Activated CD4-positive, alpha-beta T cell treated with anti-CD3 and anti-CD28 coated beads, Interleukin-2, amount 50 U/mL, for 24 hours (primary cell): ENCODE results near the gene EN2.

Experiments used
- DNase-seq, 2 donors: peaks; one replicate each; pipeline ENCODE4 v3.0.0-alpha.2; 2020; ENCODE audit warnings: low read depth in 1 of 2, low spot score in 1 of 2

Gene EN2

DNA sequence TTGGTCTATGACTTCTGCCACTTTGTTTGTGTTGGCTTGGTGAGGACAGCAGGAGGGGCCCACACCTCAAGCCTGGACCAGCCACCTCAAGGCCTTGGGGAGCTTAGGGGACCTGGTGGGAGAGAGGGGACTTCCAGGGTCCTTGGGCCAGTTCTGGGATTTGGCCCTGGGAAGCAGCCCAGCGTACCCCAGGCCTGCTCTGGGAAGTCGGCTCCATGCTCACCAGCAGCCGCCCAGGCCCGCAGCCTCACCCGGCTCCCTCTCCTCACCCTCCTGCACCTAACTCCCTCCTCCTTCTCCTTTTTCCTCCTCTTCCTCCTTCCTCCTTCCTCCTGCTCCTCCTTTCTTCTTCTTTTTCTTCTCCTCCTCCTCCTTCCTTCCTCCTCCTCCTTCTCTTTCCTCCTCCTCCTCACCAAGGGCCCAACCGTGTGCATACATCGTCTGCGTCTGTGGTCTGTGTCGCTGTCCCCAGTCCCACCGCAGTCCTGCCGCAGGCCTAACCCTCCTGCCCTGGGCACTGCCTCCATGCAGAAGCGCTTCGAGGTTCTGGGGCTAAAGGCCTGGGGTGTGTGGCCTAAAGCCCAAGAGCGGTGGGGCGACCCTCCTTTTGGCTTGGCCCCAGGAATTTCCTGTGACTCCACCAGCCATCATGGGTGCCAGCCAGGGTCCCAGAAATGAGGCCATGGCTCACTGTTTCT lies 5.3 kb downstream of the EN2 start:
- no peak for DNase-seq

GRCh38 chr7:155464183-155464582 lies 6.3 kb downstream of the EN2 start:
- DNase-seq = no peak

DNA sequence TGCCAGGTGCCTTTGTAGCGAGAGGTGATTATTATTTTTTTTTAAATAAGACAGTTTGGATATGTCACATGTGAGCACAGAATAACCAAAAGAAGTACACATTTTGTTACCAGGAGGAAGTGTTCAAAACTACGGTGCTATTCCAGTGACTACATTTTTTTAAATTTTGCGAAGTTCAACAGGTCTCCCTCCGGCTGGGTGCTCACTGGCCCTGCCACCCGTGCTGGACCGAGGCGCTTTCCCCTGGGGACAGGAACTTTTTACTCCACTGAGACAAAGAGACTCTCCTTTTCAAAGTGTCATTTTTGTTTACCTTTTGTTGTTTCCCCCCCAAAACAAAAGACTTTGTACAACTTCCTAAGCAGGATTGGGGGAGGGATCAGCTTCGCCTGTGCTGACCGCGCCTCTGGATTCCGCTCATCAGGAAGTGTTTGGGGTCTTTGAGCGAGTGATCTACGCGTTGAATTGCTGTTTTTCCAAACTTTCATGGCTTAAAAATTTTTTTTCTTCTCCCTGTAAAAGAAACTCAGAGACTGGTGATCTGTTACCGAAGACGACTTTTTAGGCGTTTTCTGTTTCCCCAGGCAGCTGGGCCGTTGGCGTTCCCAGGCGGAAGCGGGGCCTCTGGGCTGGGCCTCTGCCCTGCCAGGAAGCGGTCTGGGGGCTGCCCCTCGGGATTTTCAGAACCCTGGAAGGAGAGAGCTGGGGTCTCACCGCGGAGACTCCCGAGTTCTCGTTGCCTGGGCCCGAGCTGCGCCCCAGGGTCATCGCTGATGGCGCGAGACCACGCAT lies 7.2 kb downstream of the EN2 start:
- DNase-seq = no peak

DNA sequence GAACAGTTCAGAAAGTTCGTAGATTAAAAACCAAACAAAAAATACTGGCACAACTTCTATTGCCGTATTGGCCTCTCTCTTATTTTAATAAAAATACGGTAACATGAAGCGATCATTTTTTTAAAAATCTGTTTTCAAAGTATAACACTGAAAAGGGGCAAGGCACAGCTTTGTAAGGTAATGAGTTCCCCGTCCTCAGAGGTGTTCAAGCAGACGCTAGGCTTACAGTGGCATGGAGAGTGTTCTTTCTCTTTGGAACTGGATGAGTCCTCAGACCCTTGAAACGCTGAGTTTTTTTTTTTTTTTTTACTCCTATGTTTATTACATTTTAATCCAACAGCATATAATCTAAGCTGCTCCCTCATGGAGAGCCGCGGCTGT lies 7.8 kb downstream of the EN2 start:
- no peak for DNase-seq

DNA sequence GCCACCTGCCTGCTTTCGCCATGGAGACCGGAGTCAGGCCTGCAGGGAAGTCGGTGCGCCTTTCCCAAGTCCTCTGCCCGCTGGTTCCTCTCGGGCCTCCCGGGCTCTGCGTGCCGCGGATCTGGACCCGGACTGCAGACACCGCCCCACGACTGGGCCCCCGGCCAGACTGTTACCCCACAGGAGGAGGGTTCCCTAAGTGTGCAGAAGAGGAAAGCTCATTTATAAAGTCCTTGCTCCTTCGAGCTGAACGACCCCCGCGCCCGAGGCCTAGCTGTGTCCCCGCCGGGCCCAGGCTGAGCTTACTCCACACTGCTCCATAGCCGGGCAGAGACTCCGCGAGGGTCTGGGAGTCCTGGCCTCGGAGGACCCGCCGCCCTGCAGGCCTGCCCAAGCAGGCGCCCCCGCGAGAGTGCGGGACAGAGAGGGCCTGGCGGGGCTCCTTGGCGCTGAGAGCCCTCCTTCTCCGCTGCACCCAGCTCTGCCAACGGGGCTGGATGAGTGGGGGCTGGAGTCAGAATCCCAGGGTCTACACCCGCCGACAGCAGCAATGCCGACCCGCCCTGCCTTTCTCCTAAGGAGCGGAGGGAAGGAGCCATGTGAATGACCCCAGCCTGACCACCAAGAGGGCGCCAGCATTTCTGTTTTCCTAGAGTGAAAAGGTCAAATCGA lies 8.3 kb downstream of the EN2 start:
- no peak for DNase-seq

DNA sequence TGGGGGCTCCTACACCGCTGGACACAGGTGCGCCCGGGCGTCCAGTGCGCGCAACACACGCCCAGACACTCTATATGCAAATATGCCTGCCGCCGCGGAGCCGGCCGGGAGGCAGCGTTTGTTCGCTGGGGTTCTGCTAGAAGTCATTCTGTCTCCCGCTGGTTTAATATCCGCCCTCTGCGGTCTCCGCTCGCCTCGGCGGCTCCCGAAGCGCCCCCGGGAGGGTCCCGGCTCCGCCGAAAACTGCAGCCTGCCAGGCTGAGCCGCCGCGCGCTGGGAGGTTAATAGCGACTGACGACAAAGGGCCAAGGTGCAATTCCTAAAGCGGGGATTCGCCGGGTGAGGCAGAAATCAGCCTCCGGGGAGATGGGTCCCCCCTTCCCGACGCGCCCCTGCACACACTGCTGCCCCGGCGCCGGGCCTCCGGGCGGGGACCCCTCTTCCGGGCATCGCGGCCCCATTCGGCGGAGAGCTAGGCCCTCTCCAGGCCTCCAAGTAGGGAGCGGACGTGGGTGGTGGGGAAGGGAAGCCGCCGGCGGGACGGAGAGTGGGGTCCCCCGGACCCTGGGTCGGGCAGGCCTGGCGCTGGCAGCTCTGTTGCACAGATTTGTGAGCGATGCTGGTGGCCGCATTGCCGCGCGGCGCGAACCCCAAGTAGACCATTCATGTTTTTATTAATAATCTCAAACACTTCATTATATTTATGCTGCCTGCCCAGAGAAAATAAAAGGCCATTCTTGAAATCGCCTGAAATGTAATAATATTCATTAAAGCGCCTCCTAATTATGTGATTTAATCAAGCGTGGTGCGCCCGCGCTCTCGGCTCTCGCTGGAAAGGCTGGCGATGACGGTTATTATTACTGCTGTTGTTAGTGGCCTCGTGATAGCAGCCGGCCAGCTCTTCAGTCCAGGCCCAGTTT lies 9.1 kb downstream of the EN2 start:
- DNase-seq = no peak

DNA sequence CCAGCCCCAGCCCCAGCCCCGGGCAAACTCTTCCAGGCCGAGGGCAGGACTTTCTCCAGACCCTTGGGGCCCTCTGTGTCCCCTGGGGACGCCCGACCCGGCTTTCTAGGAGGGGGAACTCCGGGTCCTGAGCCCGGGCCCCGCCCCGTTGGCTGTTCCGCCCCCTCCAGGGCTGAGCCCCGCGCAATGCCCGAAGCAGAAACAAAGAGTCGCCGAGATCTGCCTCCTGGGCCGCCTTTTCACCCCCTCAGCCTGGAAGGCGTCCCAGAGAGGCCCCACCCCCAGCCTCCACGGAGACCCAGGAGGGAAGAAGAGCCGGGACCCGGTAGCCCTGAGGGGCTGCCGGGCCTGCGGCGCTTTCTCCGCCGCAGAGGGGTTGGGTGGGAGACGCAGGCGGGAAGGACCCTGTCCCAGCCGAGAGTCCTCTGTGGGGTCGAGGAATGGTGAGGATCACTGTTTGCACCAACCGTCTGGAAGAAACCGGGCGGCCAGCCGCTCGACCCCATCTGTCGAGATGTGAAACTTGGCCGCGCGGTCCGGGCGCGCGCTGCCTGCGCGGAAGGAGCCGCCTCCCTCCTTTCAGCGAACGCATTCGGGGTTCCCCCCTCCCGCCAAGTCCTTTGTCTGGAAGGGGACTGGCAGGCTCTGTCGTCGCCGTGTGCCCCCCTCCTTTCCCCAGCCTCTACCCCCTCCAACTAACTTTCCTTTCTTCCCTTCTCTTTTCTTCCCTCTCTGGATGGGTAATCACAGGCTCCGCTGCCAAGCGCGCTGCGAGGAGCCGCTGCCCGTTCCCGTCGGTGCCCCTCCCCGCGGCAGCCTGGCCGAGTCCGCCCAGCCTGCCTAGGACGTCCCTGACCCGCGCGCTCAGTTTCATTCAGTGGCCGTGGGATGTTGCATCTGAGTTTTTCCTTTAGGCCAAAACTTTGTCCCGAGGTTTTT lies 10.2 kb downstream of the EN2 start:
- no peak for DNase-seq

GRCh38 chr7:155468785-155469148 lies 10.8 kb downstream of the EN2 start:
- DNase-seq = no peak

DNA sequence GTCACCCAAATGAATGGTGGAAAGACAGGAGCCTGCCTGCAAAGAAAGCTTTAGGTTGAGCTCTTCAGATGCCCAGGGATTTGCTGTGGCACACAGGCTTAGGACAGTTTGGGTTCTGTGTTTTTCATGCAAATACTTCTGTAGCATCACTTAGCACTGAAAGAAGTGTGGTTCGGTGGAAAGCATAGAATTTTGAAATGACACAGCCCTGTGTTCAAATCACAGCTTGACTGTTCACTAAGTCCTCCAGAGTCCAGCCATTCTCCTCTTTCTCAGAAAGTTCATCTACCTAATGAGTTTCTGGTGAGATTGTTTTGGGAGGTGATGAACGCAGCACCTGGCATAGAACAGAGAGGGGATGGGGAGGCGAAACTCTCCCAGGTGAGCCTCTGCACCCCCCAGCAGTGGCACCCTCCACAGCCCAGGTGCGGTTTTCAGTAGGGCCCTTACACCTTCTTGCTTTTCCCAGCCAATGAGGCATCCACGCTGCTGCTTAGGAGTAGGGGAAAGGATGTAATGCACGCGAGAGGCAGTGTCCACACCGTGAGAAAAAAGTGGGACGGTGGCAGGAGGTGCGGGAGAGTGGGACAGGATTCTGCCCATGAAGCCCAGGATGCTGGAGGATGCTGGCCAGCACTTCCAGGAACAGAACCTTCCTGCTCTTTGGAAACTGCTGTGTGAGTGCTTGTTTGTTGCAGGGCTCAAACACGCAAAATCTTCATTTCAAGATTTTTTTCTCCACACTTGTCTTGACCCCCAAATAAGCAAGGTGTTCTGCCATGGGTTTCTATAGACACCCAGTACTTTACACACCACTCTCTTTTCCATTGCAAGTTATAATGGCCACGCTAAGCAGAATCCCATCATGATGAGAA lies 11.6 kb downstream of the EN2 start:
- no peak for DNase-seq

- DNase-seq = no peak
Measured at GRCh38 chr7:155470186-155470487, 12.2 kb downstream of the EN2 start.

DNA sequence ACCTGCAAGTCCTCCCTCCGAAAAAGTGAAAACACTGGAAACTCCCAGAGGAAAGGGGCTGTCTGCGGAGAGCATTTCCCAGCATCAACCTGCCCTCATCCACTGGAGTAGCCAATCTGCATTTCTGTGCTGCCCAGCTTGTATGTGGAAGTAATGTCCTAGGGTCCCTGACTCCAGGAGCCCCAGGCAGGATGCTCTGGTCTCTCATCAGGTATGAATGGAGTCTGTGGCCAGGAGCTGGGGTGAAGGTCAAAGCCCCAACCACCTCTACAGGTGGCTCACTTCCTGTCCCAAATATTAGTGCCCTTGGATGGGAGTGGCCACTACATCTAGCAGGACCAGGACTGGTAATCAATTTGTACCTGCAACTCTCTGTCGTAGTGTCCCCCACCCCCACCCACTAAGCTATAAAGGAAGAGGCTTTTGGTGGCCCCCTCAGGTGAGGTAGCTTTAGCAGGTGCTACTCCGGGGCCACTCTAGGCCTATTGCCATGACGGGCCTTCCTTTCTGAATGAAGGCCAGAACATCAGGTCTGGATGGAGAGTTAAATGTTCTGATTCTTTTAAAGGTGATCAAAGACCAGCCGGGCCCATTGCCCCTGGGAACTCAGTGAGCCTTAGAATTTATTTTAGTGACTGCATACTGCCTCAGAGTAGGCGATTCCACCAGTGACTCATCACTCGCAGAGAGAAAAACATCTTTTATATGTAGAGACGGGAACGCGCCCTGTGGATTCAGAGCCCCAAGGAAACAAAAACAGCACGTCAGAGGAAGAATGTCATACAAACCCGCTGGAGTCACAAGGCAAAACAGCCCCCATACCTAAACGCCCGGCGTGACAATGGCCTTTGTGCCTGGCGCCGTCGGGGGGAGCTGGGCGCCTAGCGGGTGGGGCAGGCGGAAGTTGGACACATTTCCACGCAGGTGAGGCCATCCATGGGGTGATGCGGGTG lies 13.0 kb downstream of the EN2 start:
- no peak for DNase-seq

GRCh38 chr7:155471718-155472117 lies 13.8 kb downstream of the EN2 start:
- no peak for DNase-seq

GRCh38 chr7:155477476-155477875 lies 19.5 kb downstream of the EN2 start:
- no peak for DNase-seq

DNA sequence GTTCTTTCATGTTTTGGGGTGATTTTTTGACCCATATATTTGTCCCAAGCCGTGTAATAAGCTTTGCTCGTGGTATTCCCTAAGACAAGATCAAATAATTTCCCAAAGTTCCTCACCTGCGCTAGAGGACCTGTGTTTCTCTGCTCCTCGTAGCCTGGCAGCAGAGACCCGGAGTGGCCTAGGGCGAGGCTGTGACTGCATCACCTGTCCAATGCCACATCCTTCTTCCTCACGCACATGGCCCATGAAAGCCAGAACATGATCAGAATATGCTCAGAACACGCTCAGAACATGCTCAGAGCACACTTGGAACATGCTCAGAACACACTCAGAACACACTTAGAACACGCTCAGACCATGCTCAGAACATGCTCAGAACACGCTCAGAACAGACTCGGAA lies 23.8 kb downstream of the EN2 start:
- DNase-seq = no peak

DNA sequence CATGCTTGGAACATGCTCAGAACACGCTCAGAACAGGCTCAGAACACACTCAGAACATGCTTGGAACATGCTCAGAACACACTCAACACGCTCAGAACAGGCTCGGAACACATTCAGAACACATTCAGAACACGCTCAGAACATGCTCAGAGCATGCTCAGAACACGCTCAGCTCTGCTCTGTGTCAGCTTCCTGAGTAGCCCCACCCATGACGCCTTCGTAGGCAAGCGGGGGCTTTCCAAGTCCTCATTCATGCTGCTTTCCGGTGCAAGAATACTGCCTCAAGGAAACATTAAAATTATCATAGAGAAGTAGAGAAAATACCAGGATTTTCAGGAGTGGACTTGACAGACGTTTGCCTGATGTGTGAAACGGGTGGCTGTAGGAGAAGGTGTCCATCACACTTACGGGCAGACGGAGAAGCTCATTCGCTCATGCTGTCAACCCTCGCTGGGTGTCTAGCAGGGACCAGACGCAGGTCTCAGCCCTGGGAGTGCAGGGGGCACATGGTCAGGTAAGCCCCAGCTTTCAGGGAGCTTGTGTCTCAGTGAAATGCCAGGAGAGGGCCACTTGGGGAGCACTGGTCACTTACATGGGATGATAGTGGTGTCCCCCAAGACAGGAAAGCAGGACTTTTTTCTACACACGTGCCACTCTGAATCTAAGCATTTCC lies 24.7 kb downstream of the EN2 start:
- no peak for DNase-seq

- no peak for DNase-seq
Measured at GRCh38 chr7:155483245-155483644, 25.3 kb downstream of the EN2 start.

DNA sequence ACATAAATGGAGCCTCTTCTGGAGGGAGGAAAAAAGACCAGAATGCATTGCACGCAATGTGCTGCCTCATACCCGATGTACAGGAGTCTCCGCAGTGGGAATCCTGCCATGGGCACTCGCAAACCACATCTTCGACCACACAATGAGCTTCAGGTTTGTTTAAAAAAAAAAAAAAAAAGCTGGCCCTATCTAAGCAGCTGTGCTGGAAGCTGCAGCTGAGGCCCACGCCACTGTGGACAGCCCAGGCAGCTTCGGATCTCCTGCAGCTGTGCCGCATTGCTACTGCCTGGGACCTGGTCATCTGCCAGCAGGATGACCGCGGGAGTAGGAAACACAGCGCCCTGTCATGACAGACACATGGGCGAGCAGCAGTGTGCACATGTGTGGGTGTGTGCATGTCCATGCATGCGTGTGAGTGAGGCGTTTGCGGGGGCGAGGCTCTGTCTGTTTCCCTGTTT lies 26.0 kb downstream of the EN2 start:
- no peak for DNase-seq
